PC-9 (cell line): Measurements from ENCODE around the gene DGKG. TPM values are rescaled to one million over a fixed set of nuclear protein-coding genes. Genes with fewer than 3 reads are reported as not detected.

Experiments used
- BruUV-seq: library from RNA; stranded (reverse); fragments of 400-500 nt; replicated peaks from 2 replicates; lab custom pipeline; 2021; lab: Mats Ljungman, UMichigan
- CTCF ChIA-PET: fragments of 300-600 bp; sonication (Branson Sonifier 250); formaldehyde crosslinking; loops from one replicate; lab custom pipeline; 2022; ENCODE audit warnings: antibody characterized with exemption; lab: Charles Lee
- POLR2A ChIA-PET: fragments of 300-600 bp; sonication (Branson Sonifier 250); formaldehyde crosslinking; loops from one replicate; lab custom pipeline; 2022; ENCODE audit warnings: antibody characterized with exemption; ENCODE audit not compliant: unreplicated experiment; lab: Charles Lee
- DNase-seq, 2 experiments: peaks; one replicate each; pipeline versions ENCODE4 v3.0.0 to v3.0.0-alpha.2; 2015 to 2022; ENCODE audit warnings: mixed read lengths in 1 of 2
- H2AFZ ChIP-seq: fragments of 200-600 bp; sonication (generic); 2 replicates; pipeline ENCODE4 v1.8.1; 2017; ENCODE audit warnings: antibody characterized with exemption
- H3F3A ChIP-seq: fragments of 200-600 bp; sonication (generic); 2 replicates; pipeline ENCODE4 v1.8.1; 2017; ENCODE audit warnings: antibody characterized with exemption, mild to moderate bottlenecking, low read depth; ENCODE audit not compliant: insufficient read depth
- H3K27ac ChIP-seq: fragments of 200-600 bp; sonication (generic); 2 replicates; pipeline ENCODE4 v1.6.1; 2016; ENCODE audit warnings: mixed run types
- H3K27me3 ChIP-seq: fragments of 200-600 bp; sonication (generic); 2 replicates; pipeline ENCODE4 v1.6.1; 2016; ENCODE audit warnings: low read depth, mixed run types; ENCODE audit not compliant: insufficient read depth
- H3K36me3 ChIP-seq: fragments of 200-600 bp; sonication (generic); 2 replicates; pipeline ENCODE4 v1.6.1; 2016; ENCODE audit warnings: low read depth, mixed run types
- H3K4me1 ChIP-seq: fragments of 200-600 bp; sonication (generic); replicated peaks from 2 replicates; pipeline ENCODE4 v1.6.1; 2016; ENCODE audit warnings: mixed run types; ENCODE audit not compliant: insufficient read depth
- H3K4me2 ChIP-seq: fragments of 200-600 bp; sonication (generic); 2 replicates; pipeline ENCODE4 v1.6.1; 2017; ENCODE audit warnings: mixed run types
- H3K4me3 ChIP-seq: fragments of 200-600 bp; sonication (generic); 2 replicates; pipeline ENCODE4 v1.6.1; 2016; ENCODE audit warnings: mixed run types
- H3K79me2 ChIP-seq: fragments of 200-600 bp; sonication (generic); 2 replicates; pipeline ENCODE4 v1.6.1; 2017; ENCODE audit warnings: low read depth, mixed run types
- H3K9me2 ChIP-seq: fragments of 200-600 bp; sonication (generic); 2 replicates; pipeline ENCODE4 v1.8.1; 2017; ENCODE audit warnings: mild to moderate bottlenecking; ENCODE audit not compliant: insufficient read depth
- H3K9me3 ChIP-seq: fragments of 200-600 bp; sonication (generic); 2 replicates; pipeline ENCODE4 v1.8.1; 2016; ENCODE audit warnings: low read depth; ENCODE audit not compliant: insufficient read depth
- H4K20me1 ChIP-seq: fragments of 200-600 bp; sonication (generic); 2 replicates; pipeline ENCODE4 v1.8.1; 2017; ENCODE audit not compliant: insufficient read depth
- EZH2 ChIP-seq: fragments of 200-600 bp; sonication (generic); IDR thresholded peaks from 2 replicates; pipeline ENCODE4 v1.8.0; 2017; ENCODE audit warnings: antibody characterized with exemption, low read depth
- intact Hi-C: fragments of 100-400 bp; cut with micrococcal nuclease; formaldehyde crosslinking; loops from one replicate; pipeline ENCODE4 v1.10.0; 2022; ENCODE audit not compliant: unreplicated experiment
- total RNA-seq: library from RNA; stranded (reverse); gene quantifications from 2 replicates; pipeline ENCODE4 v1.2.3, GENCODE V29; 2021
- TF ChIP-seq, protein P1 (sequence below): fragments of 200-600 bp; sonication (generic); conservative IDR thresholded peaks from 2 replicates; pipeline ENCODE4 v1.6.1; 2017; ENCODE audit warnings: mixed run types, antibody characterized with exemption, mild to moderate bottlenecking, moderate library complexity

Gene DGKG
- total RNA-seq, 1 experiment from 2014 or later: 20.0 TPM

DNA sequence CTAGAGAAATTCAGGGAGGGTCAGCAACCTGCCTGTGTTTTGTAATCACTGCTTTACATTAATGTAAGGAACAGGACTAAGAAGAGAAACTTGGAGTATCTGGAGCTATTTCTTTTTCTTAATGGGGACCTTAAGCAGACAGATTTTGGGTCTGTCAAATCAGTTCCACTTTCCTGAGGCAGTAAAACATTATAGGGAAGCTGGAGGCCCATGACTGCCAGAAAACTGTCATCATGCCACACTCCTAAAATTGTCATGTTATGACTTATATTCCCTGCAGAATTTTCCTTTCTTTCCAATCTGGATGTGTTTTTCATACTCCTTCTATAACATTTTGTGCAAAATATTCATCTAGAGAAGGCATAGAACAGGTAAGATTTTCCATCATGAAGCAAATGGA lies 28.8 kb downstream of the DGKG start:
- Histone ChIP-seq H4K20me1 (no peaks in the 10 kb centered on the region), H3K4me3 (no peak overlapping the region), H3K79me2 (no peaks in the 10 kb centered on the region), H3K27ac (no peak overlapping the region), H3K9me3 (no peaks in the 10 kb centered on the region), H3K4me1 (no peaks in the 10 kb centered on the region), H3K4me2 (no peak overlapping the region), H2AFZ (no peak overlapping the region), H3K9me2 (no peaks in the 10 kb centered on the region), H3K27me3 (peaks cover 88% of the 10 kb centered on the region), H3K36me3 (no peaks in the 10 kb centered on the region), H3F3A (no peaks in the 10 kb centered on the region)
- intact Hi-C loops: no loop called here
- POLR2A ChIA-PET: interaction anchor here (0.7 kb wide), 1 partner anchor 33 kb away, joined by 3 read pairs; no protein-coding TSS in a partner anchor
- DNase-seq: no peak
- TF ChIP-seq, protein P1, sequence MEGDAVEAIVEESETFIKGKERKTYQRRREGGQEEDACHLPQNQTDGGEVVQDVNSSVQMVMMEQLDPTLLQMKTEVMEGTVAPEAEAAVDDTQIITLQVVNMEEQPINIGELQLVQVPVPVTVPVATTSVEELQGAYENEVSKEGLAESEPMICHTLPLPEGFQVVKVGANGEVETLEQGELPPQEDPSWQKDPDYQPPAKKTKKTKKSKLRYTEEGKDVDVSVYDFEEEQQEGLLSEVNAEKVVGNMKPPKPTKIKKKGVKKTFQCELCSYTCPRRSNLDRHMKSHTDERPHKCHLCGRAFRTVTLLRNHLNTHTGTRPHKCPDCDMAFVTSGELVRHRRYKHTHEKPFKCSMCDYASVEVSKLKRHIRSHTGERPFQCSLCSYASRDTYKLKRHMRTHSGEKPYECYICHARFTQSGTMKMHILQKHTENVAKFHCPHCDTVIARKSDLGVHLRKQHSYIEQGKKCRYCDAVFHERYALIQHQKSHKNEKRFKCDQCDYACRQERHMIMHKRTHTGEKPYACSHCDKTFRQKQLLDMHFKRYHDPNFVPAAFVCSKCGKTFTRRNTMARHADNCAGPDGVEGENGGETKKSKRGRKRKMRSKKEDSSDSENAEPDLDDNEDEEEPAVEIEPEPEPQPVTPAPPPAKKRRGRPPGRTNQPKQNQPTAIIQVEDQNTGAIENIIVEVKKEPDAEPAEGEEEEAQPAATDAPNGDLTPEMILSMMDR: no peak
- TF ChIP-seq EZH2: no peak
- no TSS peak for BruUV-seq
- CTCF ChIA-PET: no interaction called here

DNA sequence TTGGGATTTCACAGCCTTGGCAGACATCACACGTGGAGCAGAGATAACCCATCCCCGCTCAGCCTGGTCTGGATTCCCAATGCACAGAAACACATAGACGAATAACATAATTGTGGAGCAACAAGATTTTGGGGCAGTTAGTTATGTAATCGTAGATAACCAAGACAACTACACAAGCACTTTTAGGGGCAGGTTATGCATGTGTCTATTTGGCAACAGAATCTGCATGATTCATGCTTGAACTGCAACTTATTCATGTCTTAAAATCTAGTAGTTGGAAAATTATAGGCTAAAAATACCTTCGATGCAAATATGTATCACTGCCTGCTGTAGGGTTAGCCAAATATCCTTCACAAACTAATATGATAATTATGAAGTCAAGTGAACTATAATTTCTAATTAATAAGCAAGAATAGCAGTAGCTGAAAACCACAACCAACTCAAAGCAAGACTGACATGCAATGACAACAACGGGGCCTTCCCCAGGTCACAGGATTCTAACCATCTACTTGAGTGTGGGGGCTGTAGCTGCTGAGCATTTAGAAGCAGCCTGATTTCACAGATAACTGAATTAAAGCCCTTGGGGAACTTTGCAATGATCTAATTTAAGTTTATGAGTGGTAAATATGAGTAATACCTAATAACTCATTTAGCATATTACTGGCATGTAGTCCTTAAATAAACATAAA lies 31.1 kb downstream of the DGKG start:
- Histone ChIP-seq H3K79me2 (no peaks in the 10 kb centered on the region), H3K4me1 (no peaks in the 10 kb centered on the region), H3K27me3 (peaks cover 100% of the 10 kb centered on the region), H3K9me3 (no peaks in the 10 kb centered on the region), H2AFZ (no peak overlapping the region), H3K9me2 (no peaks in the 10 kb centered on the region), H3F3A (no peaks in the 10 kb centered on the region), H4K20me1 (no peaks in the 10 kb centered on the region), H3K27ac (no peak overlapping the region), H3K4me2 (no peak overlapping the region), H3K4me3 (no peak overlapping the region), H3K36me3 (no peaks in the 10 kb centered on the region)
- no peak for DNase-seq
- ChIA-PET POLR2A (no interaction called here), CTCF (no interaction called here)
- intact Hi-C loops: no loop called here
- TF ChIP-seq, protein P1: no peak
- no peak for TF ChIP-seq EZH2
- BruUV-seq: no TSS peak

DNA sequence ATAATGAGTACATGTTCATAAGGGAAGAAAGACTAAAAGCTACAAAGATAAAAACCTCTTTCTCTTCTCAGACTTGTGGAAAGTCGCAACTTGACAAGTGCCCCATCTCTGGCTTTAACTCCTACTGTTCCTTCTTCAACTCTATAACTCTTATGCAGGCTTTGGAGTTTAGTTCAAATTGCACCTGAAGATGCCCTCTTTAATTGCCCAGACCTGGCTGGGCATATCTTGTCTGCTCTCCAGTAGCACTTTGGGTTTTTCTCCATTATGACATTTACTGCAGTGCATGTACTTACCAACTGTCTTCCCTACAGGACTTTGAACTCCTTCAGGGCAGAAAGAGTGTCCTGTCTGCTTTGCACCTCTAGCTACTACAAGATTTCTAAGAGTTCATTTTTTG lies 32.4 kb downstream of the DGKG start:
- DNase-seq: no peak
- Histone ChIP-seq H3K27ac (no peak overlapping the region), H3F3A (no peaks in the 10 kb centered on the region), H3K4me2 (no peak overlapping the region), H2AFZ (no peak overlapping the region), H3K4me1 (no peaks in the 10 kb centered on the region), H4K20me1 (no peaks in the 10 kb centered on the region; the same call in 1 of the 2 replicates), H3K36me3 (no peaks in the 10 kb centered on the region), H3K4me3 (no peak overlapping the region), H3K79me2 (no peaks in the 10 kb centered on the region), H3K9me3 (no peaks in the 10 kb centered on the region), H3K9me2 (no peaks in the 10 kb centered on the region), H3K27me3 (peaks cover 97% of the 10 kb centered on the region)
- no peak for TF ChIP-seq EZH2
- TF ChIP-seq, protein P1: no peak
- POLR2A ChIA-PET: no interaction called here
- intact Hi-C loops: no loop called here
- BruUV-seq: no TSS peak
- CTCF ChIA-PET: no interaction called here
